ENCODE results near the gene TYSND1. TPM values are rescaled to one million over a fixed set of nuclear protein-coding genes. Genes with fewer than 3 reads are reported as not detected.

TYSND1 gene
- polyA plus RNA-seq, 2 of the 4 experiments (the other 2 are of a cell fraction) = 10.9 to 20.7 TPM

DNA sequence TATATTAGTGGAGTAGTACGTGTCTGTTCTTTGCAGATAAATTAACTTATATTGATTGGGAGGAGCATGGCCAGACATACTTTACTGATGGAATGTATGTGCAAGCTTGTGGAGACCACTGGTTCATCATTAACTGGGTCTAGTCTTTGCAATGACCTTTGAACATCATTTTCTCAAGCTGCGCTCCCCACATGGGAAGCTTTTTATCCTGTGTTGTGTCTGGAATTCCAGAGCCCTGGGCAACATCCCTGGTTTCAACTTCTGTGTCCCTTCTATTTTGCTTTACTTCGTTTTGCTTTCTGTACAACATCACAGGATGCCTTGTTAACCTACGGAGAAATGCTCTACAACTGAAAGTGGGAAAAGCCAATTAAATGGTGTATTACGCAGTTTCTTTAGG is 55.5 kb downstream of the TYSND1 start:
- H3K4me1 ChIP-seq = peaks cover 43% of the 10 kb centered on the region
- no peak overlapping the region for H3K4me3 ChIP-seq
- DNase-seq (ENCODE audit: low read depth in 1 of 2, low spot score in 1 of 2) (no peak), FAIRE-seq (no peak), ATAC-seq (peak in 1 of 2 experiments; percentile 39; a peak in 2 of 6 replicates)
- ChIA-PET POLR2A (no interaction called here), CTCF (interaction anchor here (1.0 to 20.1 kb wide), 2 partner anchors 27 to 55 kb away, joined by 3 to 244 read pairs; partner anchors contain the start of gene TYSND1)
- H3K4me2 ChIP-seq = peak overlapping the region; percentile 58
- H3K9me3 ChIP-seq = no peaks in the 10 kb centered on the region
- peak overlapping the region; percentile 47 to 74; a peak in 4 of 6 replicates for H3K27ac ChIP-seq
- WGBS (ENCODE audit: missing lambda C conversion rate) = 71% methylated on average over 5 of the region's 5 CpGs
- TF ChIP-seq ZC3H11A (IDR thresholded peaks at IDR 0.05) = no peak
- TF ChIP-seq HOXB5 (CRISPR knock-in tag; IDR thresholded peaks at IDR 0.05) = no peak
- TF ChIP-seq CEBPB (IDR thresholded peaks at IDR 0.05) = no peak
- TF ChIP-seq ZSCAN20 (CRISPR knock-in tag; IDR thresholded peaks at IDR 0.05) = no peak
- TF ChIP-seq HEYL (CRISPR knock-in tag; IDR thresholded peaks at IDR 0.05) = no peak
- TF ChIP-seq, protein P1, sequence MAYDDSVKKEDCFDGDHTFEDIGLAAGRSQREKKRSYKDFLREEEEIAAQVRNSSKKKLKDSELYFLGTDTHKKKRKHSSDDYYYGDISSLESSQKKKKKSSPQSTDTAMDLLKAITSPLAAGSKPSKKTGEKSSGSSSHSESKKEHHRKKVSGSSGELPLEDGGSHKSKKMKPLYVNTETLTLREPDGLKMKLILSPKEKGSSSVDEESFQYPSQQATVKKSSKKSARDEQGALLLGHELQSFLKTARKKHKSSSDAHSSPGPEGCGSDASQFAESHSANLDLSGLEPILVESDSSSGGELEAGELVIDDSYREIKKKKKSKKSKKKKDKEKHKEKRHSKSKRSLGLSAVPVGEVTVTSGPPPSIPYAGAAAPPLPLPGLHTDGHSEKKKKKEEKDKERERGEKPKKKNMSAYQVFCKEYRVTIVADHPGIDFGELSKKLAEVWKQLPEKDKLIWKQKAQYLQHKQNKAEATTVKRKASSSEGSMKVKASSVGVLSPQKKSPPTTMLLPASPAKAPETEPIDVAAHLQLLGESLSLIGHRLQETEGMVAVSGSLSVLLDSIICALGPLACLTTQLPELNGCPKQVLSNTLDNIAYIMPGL (CRISPR knock-in tag; IDR thresholded peaks at IDR 0.05; ENCODE audit: borderline replicate concordance) = no peak
- no peak for TF ChIP-seq SMC3 (IDR thresholded peaks at IDR 0.05)

DNA sequence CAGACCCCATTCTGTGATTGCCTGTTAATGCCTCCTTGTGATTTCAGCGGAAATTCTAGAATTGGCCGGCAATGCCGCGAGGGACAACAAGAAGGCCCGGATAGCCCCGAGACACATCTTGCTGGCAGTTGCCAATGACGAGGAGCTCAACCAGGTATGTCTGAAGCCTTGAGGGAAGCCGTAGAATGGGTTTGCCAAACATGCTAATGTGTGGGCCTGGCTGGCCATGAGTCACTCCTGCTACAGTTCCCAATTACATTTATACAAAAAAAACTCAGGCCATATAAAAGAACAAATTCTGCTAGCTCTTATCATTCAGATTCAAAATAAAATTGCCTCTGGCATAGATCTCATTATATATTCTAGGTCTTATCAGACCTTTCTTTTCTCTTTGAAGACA is 56.5 kb downstream of the TYSND1 start:
- ChIA-PET CTCF (interaction anchor here (0.7 to 1.5 kb wide), 3 partner anchors 11 to 56 kb away, joined by 3 to 9 read pairs (median 3); partner anchors contain the start of gene TYSND1), POLR2A (no interaction called here)

DNA sequence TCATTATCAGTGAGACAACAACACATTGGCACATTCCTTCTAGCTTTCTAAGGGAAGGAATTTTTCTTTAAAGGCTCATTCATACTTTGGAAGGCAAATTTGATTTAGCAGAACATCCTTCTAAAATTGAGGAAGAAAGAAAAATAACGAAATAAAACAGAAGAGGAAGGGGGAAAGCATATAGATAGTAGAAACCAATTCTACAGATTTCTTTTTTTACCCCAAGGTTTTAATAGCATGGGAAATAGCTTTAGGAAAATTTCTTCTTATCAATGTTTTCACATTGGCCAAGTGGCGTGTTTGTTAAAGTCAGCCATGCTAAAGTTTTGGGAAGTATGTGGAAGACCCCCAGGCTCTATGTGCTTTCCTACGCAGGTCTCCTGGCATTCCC is 58.2 kb downstream of the TYSND1 start:
- DNase-seq (ENCODE audit: low read depth in 1 of 2, low spot score in 1 of 2) = no peak
- H3K9me3 ChIP-seq = no peaks in the 10 kb centered on the region
- peaks cover 58% of the 10 kb centered on the region for H3K4me1 ChIP-seq
- TF ChIP-seq, protein P2, sequence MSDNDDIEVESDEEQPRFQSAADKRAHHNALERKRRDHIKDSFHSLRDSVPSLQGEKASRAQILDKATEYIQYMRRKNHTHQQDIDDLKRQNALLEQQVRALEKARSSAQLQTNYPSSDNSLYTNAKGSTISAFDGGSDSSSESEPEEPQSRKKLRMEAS (IDR thresholded peaks at IDR 0.05) = no peak
- TF ChIP-seq RAD21 (conservative IDR thresholded peaks at IDR 0.05 in 1 of 2, IDR thresholded peaks at IDR 0.05 in 1 of 2) = no peak
- TF ChIP-seq MAFK (IDR thresholded peaks at IDR 0.05; ENCODE audit: partially characterized antibody) = no peak
- TF ChIP-seq CBX8 (IDR thresholded peaks at IDR 0.05) = no peak
- TF ChIP-seq, protein P3, sequence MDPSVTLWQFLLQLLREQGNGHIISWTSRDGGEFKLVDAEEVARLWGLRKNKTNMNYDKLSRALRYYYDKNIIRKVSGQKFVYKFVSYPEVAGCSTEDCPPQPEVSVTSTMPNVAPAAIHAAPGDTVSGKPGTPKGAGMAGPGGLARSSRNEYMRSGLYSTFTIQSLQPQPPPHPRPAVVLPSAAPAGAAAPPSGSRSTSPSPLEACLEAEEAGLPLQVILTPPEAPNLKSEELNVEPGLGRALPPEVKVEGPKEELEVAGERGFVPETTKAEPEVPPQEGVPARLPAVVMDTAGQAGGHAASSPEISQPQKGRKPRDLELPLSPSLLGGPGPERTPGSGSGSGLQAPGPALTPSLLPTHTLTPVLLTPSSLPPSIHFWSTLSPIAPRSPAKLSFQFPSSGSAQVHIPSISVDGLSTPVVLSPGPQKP (IDR thresholded peaks at IDR 0.05; ENCODE audit: low read depth, low read length) = no peak
- no peak for TF ChIP-seq ZNF302 (CRISPR knock-in tag; IDR thresholded peaks at IDR 0.05)
- peak overlapping the region in 1 of 2 experiments; percentile 36; a peak in 2 of 6 replicates for H3K27ac ChIP-seq
- 83% methylated on average over 3 of the region's 3 CpGs for WGBS (ENCODE audit: missing lambda C conversion rate)
- H3K4me2 ChIP-seq = no peak overlapping the region
- no peak for ATAC-seq
- ChIA-PET CTCF (no interaction called here), POLR2A (no interaction called here)
- H3K4me3 ChIP-seq = no peak overlapping the region
- FAIRE-seq = no peak

More for the DNA sequence above, 56.5 kb downstream of the TYSND1 start:
- peaks cover 52% of the 10 kb centered on the region for H3K4me1 ChIP-seq
- ATAC-seq (no peak), DNase-seq (ENCODE audit: low read depth in 1 of 2, low spot score in 1 of 2) (no peak), FAIRE-seq (no peak)
- peak overlapping the region; percentile 58; the same call in 2 of the 3 replicates for H3K4me2 ChIP-seq
- 93% methylated on average over 8 of the region's 8 CpGs for WGBS (ENCODE audit: missing lambda C conversion rate)
- TF ChIP-seq HOXA7 (CRISPR knock-in tag; IDR thresholded peaks at IDR 0.05) = no peak
- no peak for TF ChIP-seq CEBPB (IDR thresholded peaks at IDR 0.05)
- no peak for TF ChIP-seq CBX8 (IDR thresholded peaks at IDR 0.05)
- no peak for TF ChIP-seq HOXB13 (CRISPR knock-in tag; IDR thresholded peaks at IDR 0.05; ENCODE audit: low read depth)
- H3K9me3 ChIP-seq = no peaks in the 10 kb centered on the region
- H3K4me3 ChIP-seq = no peak overlapping the region
- peak overlapping the region; percentile 31 to 47; a peak in 3 of 6 replicates for H3K27ac ChIP-seq

Other genes starting within 250 kb of the TYSND1 start
- gene MACROH2A2, start 93.9 kb downstream of the TYSND1 start, polyA plus RNA-seq (2011; rRNA removed) = 19.7 and 22.2 TPM in 2 replicates
- gene MACROH2A2, start 93.9 kb downstream of the TYSND1 start, polyA plus RNA-seq (2017; fragmentation: RNase III; extraction: RNeasy Plus Mini Kit Qiagen cat#74134 plus additional on column Dnase treatment) = 27.5 to 30.9 TPM (median 29.6 TPM) in 3 replicates
- 27.6 and 30.0 TPM in 2 replicates for gene AIFM2, start 13.9 kb downstream of the TYSND1 start, polyA plus RNA-seq (2011; rRNA removed)
- gene AIFM2, start 13.9 kb downstream of the TYSND1 start, polyA plus RNA-seq (2017; fragmentation: RNase III; extraction: RNeasy Plus Mini Kit Qiagen cat#74134 plus additional on column Dnase treatment) = 34.8 to 36.1 TPM (median 35.5 TPM) in 3 replicates
- 75.6 and 80.7 TPM in 2 replicates for gene SAR1A, start 23.8 kb upstream of the TYSND1 start, polyA plus RNA-seq (2011; rRNA removed)
- gene SAR1A, start 23.8 kb upstream of the TYSND1 start, polyA plus RNA-seq (2017; fragmentation: RNase III; extraction: RNeasy Plus Mini Kit Qiagen cat#74134 plus additional on column Dnase treatment) = 55.8 to 57.7 TPM (median 57.5 TPM) in 3 replicates
- gene PPA1, start 86.7 kb upstream of the TYSND1 start, polyA plus RNA-seq (2011; rRNA removed) = 219 and 273 TPM in 2 replicates
- gene PPA1, start 86.7 kb upstream of the TYSND1 start, polyA plus RNA-seq (2017; fragmentation: RNase III; extraction: RNeasy Plus Mini Kit Qiagen cat#74134 plus additional on column Dnase treatment) = 205 to 228 TPM (median 207 TPM) in 3 replicates
- not detected in 2 replicates for gene NPFFR1, start 137.3 kb upstream of the TYSND1 start, polyA plus RNA-seq (2011; rRNA removed)
- not detected in 3 replicates for gene NPFFR1, start 137.3 kb upstream of the TYSND1 start, polyA plus RNA-seq (2017; fragmentation: RNase III; extraction: RNeasy Plus Mini Kit Qiagen cat#74134 plus additional on column Dnase treatment)
- gene LRRC20, start 235.9 kb upstream of the TYSND1 start, polyA plus RNA-seq (2011; rRNA removed) = 16.5 and 19.6 TPM in 2 replicates
- gene LRRC20, start 235.9 kb upstream of the TYSND1 start, polyA plus RNA-seq (2017; fragmentation: RNase III; extraction: RNeasy Plus Mini Kit Qiagen cat#74134 plus additional on column Dnase treatment) = 19.0 to 22.1 TPM (median 20.7 TPM) in 3 replicates

Data from A549 (cell line).